Caco-2 (cell line): Measurements from ENCODE around the gene SEZ6. TPM values are rescaled to one million over a fixed set of nuclear protein-coding genes. Genes with fewer than 3 reads are reported as not detected.
A peak's percentile ranks its signal among the peaks of the same experiment; 100 is the strongest.

Source experiments
- BruUV-seq: library from RNA; stranded (reverse); fragments of 400-500 nt; replicated peaks from 2 replicates; lab custom pipeline; 2021; lab: Mats Ljungman, UMichigan
- CTCF ChIA-PET: fragments of 300-600 bp; sonication (Branson Sonifier 250); formaldehyde crosslinking; loops from one replicate; lab custom pipeline; 2022; ENCODE audit warnings: antibody characterized with exemption; lab: Charles Lee
- POLR2A ChIA-PET: fragments of 300-600 bp; sonication (Branson Sonifier 250); formaldehyde crosslinking; loops from one replicate; lab custom pipeline; 2022; ENCODE audit warnings: antibody characterized with exemption; lab: Charles Lee
- DNase-seq, 2 experiments: peaks; one replicate each; pipeline versions ENCODE4 v3.0.0 to v3.0.0-alpha.2; 2020 to 2022
- H3K27me3 ChIP-seq: replicated peaks from 2 replicates; pipeline ENCODE4 v1.6.0; 2011; ENCODE audit warnings: low read length; ENCODE audit not compliant: control insufficient read depth, insufficient read depth
- H3K36me3 ChIP-seq: 2 replicates; pipeline ENCODE4 v1.5.1; 2011; ENCODE audit warnings: low read length; ENCODE audit not compliant: control insufficient read depth, insufficient read depth
- H3K4me1 ChIP-seq: fragments of 250-450 bp; sonication (Bioruptor Pico); 2 replicates; pipeline ENCODE4 v1.5.1; 2020; ENCODE audit warnings: mild to moderate bottlenecking
- H3K4me3 ChIP-seq: 2 replicates; pipeline ENCODE4 v1.5.1; 2011; ENCODE audit warnings: low read depth, mild to moderate bottlenecking, control low read depth, low read length
- H3K9me3 ChIP-seq: fragments of 250-450 bp; sonication (Bioruptor Pico); 2 replicates; pipeline ENCODE4 v1.5.1; 2020; ENCODE audit warnings: mild to moderate bottlenecking, moderate library complexity
- H3K27ac Mint-ChIP-seq: one replicate; pipeline ENCODE4 v1.8.0; 2022; ENCODE audit warnings: mixed read lengths; ENCODE audit not compliant: unreplicated experiment
- H3K27me3 Mint-ChIP-seq: one replicate; pipeline ENCODE4 v1.8.0; 2022; ENCODE audit warnings: mixed read lengths; ENCODE audit not compliant: insufficient read depth, unreplicated experiment
- H3K36me3 Mint-ChIP-seq: one replicate; pipeline ENCODE4 v1.8.0; 2022; ENCODE audit warnings: mild to moderate bottlenecking, mixed read lengths; ENCODE audit not compliant: insufficient read depth, unreplicated experiment
- H3K4me1 Mint-ChIP-seq: one replicate; pipeline ENCODE4 v1.8.0; 2022; ENCODE audit warnings: low read depth, mixed read lengths; ENCODE audit not compliant: unreplicated experiment
- H3K4me3 Mint-ChIP-seq: one replicate; pipeline ENCODE4 v1.8.0; 2022; ENCODE audit warnings: mild to moderate bottlenecking, moderate library complexity, mixed read lengths; ENCODE audit not compliant: unreplicated experiment
- H3K9me3 Mint-ChIP-seq: one replicate; pipeline ENCODE4 v1.8.0; 2022; ENCODE audit warnings: mixed read lengths; ENCODE audit not compliant: unreplicated experiment
- CTCF ChIP-seq, 2 experiments: fragments of 200-600 bp in 1 of 2; IDR thresholded peaks; 1 replicate in 1 of 2; 2 replicates in 1 of 2; pipeline versions ENCODE4 v1.5.1 to v1.8.0; 2011 to 2022; ENCODE audit warnings: antibody characterized with exemption in 1 of 2, control low read depth in 1 of 2, inconsistent platforms in 1 of 2, low read depth in 1 of 2, low read length in 1 of 2, mild to moderate bottlenecking in 1 of 2, moderate library complexity in 1 of 2; ENCODE audit not compliant: insufficient read depth in 1 of 2, severe bottlenecking in 1 of 2, unreplicated experiment in 1 of 2
- intact Hi-C: fragments of 100-400 bp; cut with micrococcal nuclease; formaldehyde crosslinking; loops from one replicate; pipeline ENCODE4 v1.10.0; 2022; ENCODE audit not compliant: unreplicated experiment
- total RNA-seq: library from RNA; stranded (reverse); gene quantifications from 2 replicates; pipeline ENCODE4 v1.2.3, GENCODE V29; 2022

The SEZ6 gene
- total RNA-seq, 1 experiment from 2014 or later, result not detected

- no peak for DNase-seq
- peak overlapping the region; percentile 96 for H3K27ac Mint-ChIP-seq
- H3K36me3 ChIP-seq, result no peaks in the 10 kb centered on the region
- ChIA-PET POLR2A (interaction anchor here (0.6 to 1.6 kb wide), 16 partner anchors 13 to 615 kb away, joined by 3 to 11 read pairs (median 6); partner anchors contain the start of genes BLTP2, FAM222B, FLOT2 and IFT20), CTCF (interaction anchor here (0.7 to 1.6 kb wide), 16 partner anchors 12 to 340 kb away, joined by 3 to 21 read pairs (median 5); partner anchors contain the start of genes DHRS13, MYO18A and TLCD1)
- no peaks in the 10 kb centered on the region for H3K27me3 Mint-ChIP-seq
- H3K4me3 ChIP-seq, result peak overlapping the region; percentile 88
- no peaks in the 10 kb centered on the region for H3K9me3 ChIP-seq
- no peak overlapping the region for H3K4me3 Mint-ChIP-seq
- H3K27me3 ChIP-seq, result no peaks in the 10 kb centered on the region
- no TSS peak for BruUV-seq
- peaks cover 10% of the 10 kb centered on the region for H3K4me1 ChIP-seq
- no peaks in the 10 kb centered on the region for H3K9me3 Mint-ChIP-seq
- intact Hi-C loops, result loop anchor here (5.0 kb wide), 2 partner anchors 206 to 209 kb away; partner anchors contain the start of gene TRAF4
- H3K36me3 Mint-ChIP-seq, result peaks cover 27% of the 10 kb centered on the region
- no peaks in the 10 kb centered on the region for H3K4me1 Mint-ChIP-seq
- TF ChIP-seq CTCF (IDR thresholded peaks at IDR 0.05; ENCODE audit: insufficient read depth in 1 of 2, low read depth in 1 of 2, low read length in 1 of 2, severe bottlenecking in 1 of 2, unreplicated experiment in 1 of 2), result no peak
These were observed 54.9 kb downstream of the SEZ6 start for GRCh38 chr17:28950752-28951427.

GRCh38 chr17:28950017-28950751 lies 55.6 kb downstream of the SEZ6 start:
- peak overlapping the region; percentile 88 for H3K4me3 ChIP-seq
- CTCF ChIA-PET, result interaction anchor here (0.6 to 1.3 kb wide), 8 partner anchors 15 to 223 kb away, joined by 3 to 10 read pairs (median 3); partner anchors contain the start of gene DHRS13
- intact Hi-C loops, result loop anchor here (5.0 kb wide), 2 partner anchors 207 to 208 kb away; partner anchors contain the start of gene TRAF4
- H3K36me3 ChIP-seq, result no peaks in the 10 kb centered on the region
- no peaks in the 10 kb centered on the region for H3K9me3 ChIP-seq
- H3K36me3 Mint-ChIP-seq, result peaks cover 31% of the 10 kb centered on the region
- H3K4me3 Mint-ChIP-seq, result no peak overlapping the region
- no peaks in the 10 kb centered on the region for H3K27me3 ChIP-seq
- BruUV-seq, result no TSS peak
- peaks cover 10% of the 10 kb centered on the region for H3K4me1 ChIP-seq
- H3K4me1 Mint-ChIP-seq, result no peaks in the 10 kb centered on the region
- no peaks in the 10 kb centered on the region for H3K27me3 Mint-ChIP-seq
- peak; percentile 45 to 70 for DNase-seq
- H3K27ac Mint-ChIP-seq, result peak overlapping the region; percentile 96
- POLR2A ChIA-PET, result interaction anchor here (0.8 to 1.0 kb wide), 2 partner anchors 223 to 230 kb away, joined by 3 to 6 read pairs; partner anchors contain the start of gene RPL23A
- no peak for TF ChIP-seq CTCF (IDR thresholded peaks at IDR 0.05; ENCODE audit: insufficient read depth in 1 of 2, low read depth in 1 of 2, low read length in 1 of 2, severe bottlenecking in 1 of 2, unreplicated experiment in 1 of 2)
- no peaks in the 10 kb centered on the region for H3K9me3 Mint-ChIP-seq
